ENCODE results near the gene TUBA1A.
A peak's percentile ranks its signal among the peaks of the same experiment; 100 is the strongest.
"Not testable (repeated sequence)": the region's sequence is repeated elsewhere in the genome, so short reads cannot be mapped to it uniquely, and the experiment has no call there.

The TUBA1A gene

GRCh38 chr12:49147384-49147783, 41.5 kb downstream of the TUBA1A start:
- no peak for DNase-seq (ENCODE audit: low spot score)

- DNase-seq (ENCODE audit: low spot score): peak; percentile 18
Observed at GRCh38 chr12:49146406-49146805, 42.5 kb downstream of the TUBA1A start.

- no peak for DNase-seq (ENCODE audit: low spot score)
Observed at GRCh38 chr12:49144384-49144783, 44.5 kb downstream of the TUBA1A start.

GRCh38 chr12:49138999-49139398, 49.9 kb downstream of the TUBA1A start:
- DNase-seq (ENCODE audit: low spot score): no peak

- no peak for DNase-seq (ENCODE audit: low spot score)
Observed at GRCh38 chr12:49138587-49138986, 50.3 kb downstream of the TUBA1A start.

GRCh38 chr12:49137476-49137875, 51.4 kb downstream of the TUBA1A start:
- no peak for DNase-seq (ENCODE audit: low spot score)

- not testable (repeated sequence) for DNase-seq (ENCODE audit: low spot score)
Observed at GRCh38 chr12:49136997-49137396, 51.9 kb downstream of the TUBA1A start.
